Muscle of arm (tissue), 12 donors: ENCODE data around the gene EFNA1. TPM values are rescaled to one million over a fixed set of nuclear protein-coding genes. Genes with fewer than 3 reads are reported as not detected.

Source experiments
- DNase-seq: peaks from one replicate; pipeline ENCODE4 v3.0.0-alpha.2; 2013
- polyA plus RNA-seq, 12 donors: library from polyadenylated mRNA; unstranded; fragments of 120-200 nt; gene quantifications; one replicate each; pipeline ENCODE4 v1.2.1, GENCODE V29; 2013; ENCODE audit not compliant: insufficient read length in 12 of 12

The EFNA1 gene
- polyA plus RNA-seq, 12 donors: 19.3 to 35.9 (median 23.3) TPM; not detected in 1

GRCh38 chr1:155172732-155173477 is 45.2 kb downstream of the EFNA1 start, which contains the start of gene KRTCAP2:
Gene KRTCAP2, minus strand, starts transcription at chr1:155173304. Its CDS starts 80 bp downstream, at chr1:155173224.
- peak; percentile 96 for DNase-seq

DNA sequence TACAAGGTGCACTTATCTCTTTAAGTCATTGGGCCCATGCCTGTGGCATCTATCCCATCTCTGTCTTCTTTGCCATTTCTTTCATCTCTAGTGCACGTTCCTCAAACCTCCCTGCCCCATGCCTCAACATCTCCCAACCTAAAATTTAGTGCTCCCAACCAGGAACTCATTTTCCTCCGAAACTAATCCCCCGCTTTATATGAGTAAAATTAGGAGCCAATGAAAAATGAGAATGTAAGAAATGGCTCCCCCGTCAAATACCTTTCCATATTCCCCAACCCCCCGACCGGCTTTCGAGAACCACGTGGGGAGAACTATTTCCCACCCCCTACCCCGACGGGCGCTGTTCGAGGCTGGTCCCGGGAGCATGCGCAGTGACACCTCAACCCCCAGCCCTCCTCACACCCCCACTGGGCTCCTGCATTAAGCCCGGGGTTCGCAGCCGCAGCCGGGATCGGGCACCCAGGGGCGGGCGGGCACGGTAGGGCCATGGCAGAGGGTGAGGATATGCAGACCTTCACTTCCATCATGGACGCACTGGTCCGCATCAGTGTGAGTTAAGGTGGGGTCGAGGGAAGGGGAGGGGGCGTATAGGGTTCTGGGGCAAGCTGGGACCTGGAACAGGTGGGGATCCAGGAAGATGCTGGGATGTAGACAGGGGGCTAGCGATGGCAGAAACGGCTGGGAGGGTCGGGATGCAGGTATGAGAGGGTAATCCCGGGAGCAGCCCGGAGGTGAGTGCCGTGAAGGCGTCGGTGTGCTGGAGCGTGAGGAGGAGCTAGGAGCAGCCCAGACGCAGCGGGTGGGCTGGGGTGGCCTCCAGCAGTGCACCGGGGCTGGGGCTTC is 46.0 kb downstream of the EFNA1 start, which contains the start of gene TRIM46:
Gene TRIM46 (plus strand): TSS at position 372 of the 846 bp plus-strand sequence. CDS start 118 bp downstream, at position 490.
- DNase-seq: no peak

GRCh38 chr1:155174324-155175280 is 46.9 kb downstream of the EFNA1 start:
- no peak for DNase-seq

- no peak for DNase-seq
Measured at GRCh38 chr1:155175281-155175926, 47.7 kb downstream of the EFNA1 start.

DNA sequence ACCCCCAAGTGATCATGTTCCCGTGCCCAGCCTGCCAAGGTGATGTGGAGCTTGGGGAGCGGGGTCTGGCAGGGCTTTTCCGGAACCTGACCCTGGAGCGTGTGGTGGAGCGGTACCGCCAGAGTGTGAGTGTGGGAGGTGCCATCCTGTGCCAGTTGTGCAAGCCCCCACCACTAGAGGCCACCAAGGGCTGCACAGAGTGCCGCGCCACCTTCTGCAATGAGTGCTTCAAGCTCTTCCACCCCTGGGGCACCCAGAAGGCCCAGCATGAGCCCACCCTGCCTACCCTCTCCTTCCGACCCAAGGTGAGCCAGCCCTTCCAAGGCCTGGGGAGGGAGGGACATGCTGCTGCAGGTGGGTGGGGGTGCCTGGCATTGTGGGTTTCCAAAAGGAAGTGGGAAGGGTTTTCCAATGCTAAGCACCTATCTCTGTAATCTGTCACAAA is 48.3 kb downstream of the EFNA1 start:
- DNase-seq: no peak

GRCh38 chr1:155176544-155177071 is 48.9 kb downstream of the EFNA1 start:
- peak; percentile 73 for DNase-seq

DNA sequence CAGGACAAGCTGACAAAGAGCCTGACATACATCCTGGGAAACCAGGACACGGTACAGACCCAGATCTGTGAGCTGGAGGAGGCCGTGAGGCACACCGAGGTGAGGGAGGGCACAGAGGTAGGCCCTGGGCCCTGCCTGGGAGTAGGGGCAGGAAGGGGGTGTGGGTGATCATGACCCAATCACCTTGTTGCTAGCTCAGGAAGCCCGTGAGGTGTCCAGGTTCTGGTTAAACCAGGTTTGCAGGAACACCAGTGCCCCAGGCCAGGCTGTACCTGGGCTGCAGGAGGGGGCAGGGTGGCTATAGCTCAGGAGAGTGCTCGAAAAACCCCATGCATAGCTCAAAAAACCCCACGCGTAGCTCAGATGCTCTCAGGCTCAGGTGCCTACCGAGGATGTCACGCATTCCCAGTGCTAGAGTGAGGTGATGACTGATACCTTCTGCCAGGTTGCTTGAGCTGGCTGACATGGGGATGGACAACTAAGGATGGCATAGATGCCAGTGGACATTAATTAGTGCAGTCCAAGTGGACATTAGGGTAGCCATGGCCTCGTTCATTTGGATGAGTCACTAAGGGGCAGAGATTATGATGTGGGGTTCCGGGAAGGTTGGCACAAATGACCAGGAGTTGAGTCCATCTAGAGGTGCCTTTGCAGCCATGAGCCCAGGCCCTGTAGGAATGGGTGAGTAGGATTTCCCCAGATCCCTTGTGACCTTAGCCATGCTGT is 49.7 kb downstream of the EFNA1 start:
- DNase-seq: no peak

GRCh38 chr1:155177918-155178281 is 50.2 kb downstream of the EFNA1 start:
- no peak for DNase-seq

DNA sequence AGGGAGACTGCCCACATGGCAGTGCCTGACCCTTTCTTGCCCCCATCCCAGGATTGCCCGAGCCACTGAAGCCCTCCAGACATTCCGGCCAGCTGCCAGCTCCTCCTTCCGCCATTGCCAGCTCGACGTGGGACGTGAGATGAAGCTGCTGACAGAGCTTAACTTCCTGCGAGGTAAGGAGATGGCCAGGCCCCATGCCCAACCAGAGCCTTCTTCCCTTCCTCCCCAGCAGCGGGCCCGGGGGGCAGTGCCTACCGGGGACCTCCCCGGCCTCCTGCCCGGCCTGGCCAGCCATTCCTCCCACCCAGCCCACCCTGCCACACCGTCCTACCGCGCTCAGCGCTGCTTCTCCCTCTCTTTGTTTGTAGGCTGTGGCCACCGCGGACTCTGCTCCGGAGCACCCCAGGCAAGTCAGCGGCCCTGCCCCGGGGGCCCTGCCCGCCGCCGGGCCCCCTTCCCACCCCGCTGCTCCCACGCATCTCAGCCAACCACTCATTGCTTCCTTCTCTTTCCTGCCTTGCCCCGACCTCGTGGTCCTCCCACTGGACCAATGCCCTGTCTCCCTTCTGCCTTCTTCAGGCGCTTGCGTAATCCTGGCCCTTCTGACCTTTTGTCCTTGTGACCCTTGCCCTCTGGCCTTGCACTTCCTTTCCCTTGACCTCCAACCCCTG is 50.9 kb downstream of the EFNA1 start:
- DNase-seq: no peak

DNA sequence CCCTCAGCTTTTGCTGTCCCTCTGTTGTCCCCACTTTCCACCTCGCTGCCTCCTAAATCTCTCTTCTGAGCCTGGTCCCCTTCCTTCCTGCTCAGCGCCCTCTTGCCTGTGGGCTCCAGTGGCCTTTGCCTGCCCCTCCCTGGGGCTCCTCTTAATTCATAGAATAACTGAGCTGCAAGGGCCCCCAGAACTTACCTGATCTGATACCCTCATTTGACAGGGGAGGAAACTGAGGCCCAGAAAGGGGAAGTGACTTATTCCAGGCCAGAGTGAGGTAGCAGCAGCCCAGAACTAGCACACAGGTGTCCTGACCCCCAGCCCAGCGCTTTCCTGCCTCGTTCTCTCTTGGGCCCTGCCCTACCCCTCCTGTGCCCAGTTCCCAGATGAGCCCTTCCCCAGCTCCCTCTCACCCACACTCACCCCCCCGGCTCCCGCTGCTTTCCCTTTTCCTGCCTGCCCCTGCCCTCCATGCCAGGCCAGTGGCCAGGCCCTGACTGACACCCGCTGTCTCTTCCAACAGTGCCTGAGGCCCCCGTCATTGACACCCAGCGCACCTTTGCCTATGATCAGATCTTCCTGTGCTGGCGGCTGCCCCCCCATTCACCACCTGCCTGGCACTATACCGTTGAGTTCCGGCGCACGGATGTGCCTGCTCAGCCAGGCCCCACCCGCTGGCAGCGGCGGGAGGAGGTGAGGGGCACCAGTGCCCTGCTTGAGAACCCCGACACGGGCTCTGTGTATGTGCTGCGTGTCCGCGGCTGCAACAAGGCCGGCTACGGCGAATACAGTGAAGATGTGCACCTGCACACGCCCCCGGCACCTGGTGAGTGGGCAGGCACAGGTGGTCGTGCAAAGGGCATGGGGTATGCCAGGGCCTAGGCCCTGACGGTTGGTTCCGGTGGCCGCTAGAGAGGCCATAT is 51.7 kb downstream of the EFNA1 start:
- DNase-seq: no peak

GRCh38 chr1:155181371-155182051 is 53.8 kb downstream of the EFNA1 start:
- DNase-seq: no peak

DNA sequence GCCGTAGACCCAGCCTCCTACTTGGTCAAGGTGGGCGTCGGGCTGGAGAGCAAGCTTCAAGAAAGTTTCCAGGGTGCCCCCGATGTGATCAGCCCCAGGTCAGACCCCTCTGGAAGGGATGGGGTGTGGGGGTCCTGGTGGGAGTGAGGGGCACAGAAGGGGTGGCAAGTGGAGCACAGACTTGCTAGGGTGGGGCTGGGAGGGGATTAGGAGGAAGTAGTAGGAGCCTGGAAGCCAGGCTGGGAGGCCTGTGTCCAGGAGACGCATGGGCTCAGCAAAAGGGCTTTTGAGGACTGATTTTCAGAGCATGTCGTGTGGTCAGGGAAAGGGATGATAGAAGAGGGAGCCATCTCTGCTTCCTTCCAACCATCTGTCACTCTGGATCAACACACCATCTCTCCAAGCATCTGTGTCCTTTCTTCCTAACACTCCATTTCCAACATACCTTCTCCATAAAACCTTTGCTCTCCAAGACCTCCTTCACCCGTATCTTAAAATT is 54.4 kb downstream of the EFNA1 start:
- DNase-seq: no peak

GRCh38 chr1:155183775-155184221 is 56.1 kb downstream of the EFNA1 start:
- no peak for DNase-seq

GRCh38 chr1:155184351-155184811 is 56.7 kb downstream of the EFNA1 start:
- no peak for DNase-seq
